Measurements from ENCODE around the gene CYP2U1.

CYP2U1 gene

GRCh38 chr4:107930821-107931774 is at the start of gene CYP2U1:
Gene CYP2U1, plus strand, starts transcription at chr4:107931549. Its CDS starts 95 bp downstream, at chr4:107931644.
- Histone ChIP-seq H3K9ac (peak within 1 kb of the TSS; percentile 79), H3K4me2 (peak within 1 kb of the TSS; percentile 99), H3K4me3 (peak within 1 kb of the TSS; percentile 83), H3K4me1 (peaks cover 18% of the 10 kb centered on the region), H3K27ac (peak within 1 kb of the TSS; percentile 69), H3K9me3 (no peaks in the 10 kb centered on the region), H4K20me1 (no peaks in the 10 kb centered on the region), H3K36me3 (no peaks in the 10 kb centered on the region), H3K27me3 (peaks cover 11% of the 10 kb centered on the region)
- no peak for TF ChIP-seq Cebpa-rat (IDR thresholded peaks at IDR 0.05)

- no peak overlapping the region for H3K4me2 ChIP-seq
- no peaks in the 10 kb centered on the region for H3K4me1 ChIP-seq
- no peak for TF ChIP-seq Cebpa-rat (IDR thresholded peaks at IDR 0.05)
- no peaks in the 10 kb centered on the region for H3K36me3 ChIP-seq
- H4K20me1 ChIP-seq: no peaks in the 10 kb centered on the region
- H3K9me3 ChIP-seq: peaks cover 45% of the 10 kb centered on the region
- H3K4me3 ChIP-seq: no peak overlapping the region
- H3K27ac ChIP-seq: no peak overlapping the region
- H3K27me3 ChIP-seq: no peaks in the 10 kb centered on the region
- no peak overlapping the region for H3K9ac ChIP-seq
These were observed 45.5 kb upstream of the CYP2U1 start for GRCh38 chr4:107885865-107886264.

DNA sequence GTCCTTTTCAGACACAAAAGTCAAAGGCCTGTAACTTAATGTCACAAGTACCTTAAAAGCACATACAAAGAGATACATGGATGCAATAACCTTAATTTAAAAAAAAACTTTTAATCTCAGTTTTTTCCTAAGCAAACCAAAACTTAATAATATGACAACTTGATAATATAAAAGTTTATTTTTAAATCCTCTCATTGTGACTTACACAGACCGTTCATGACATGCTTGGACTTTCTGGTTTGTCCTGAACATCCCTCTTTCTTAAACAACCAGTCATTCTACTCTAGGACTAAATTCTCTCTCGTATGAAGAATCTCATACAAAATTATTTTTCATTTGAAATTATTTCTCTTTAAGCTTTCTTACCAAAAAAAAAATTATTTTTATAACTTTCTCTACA is 43.1 kb upstream of the CYP2U1 start:
- no peaks in the 10 kb centered on the region for H3K36me3 ChIP-seq
- H3K9ac ChIP-seq: no peak overlapping the region
- TF ChIP-seq Cebpa-rat (IDR thresholded peaks at IDR 0.05): no peak
- H3K9me3 ChIP-seq: peaks cover 52% of the 10 kb centered on the region
- H3K4me2 ChIP-seq: no peak overlapping the region
- H3K4me1 ChIP-seq: no peaks in the 10 kb centered on the region
- H3K4me3 ChIP-seq: no peak overlapping the region
- H4K20me1 ChIP-seq: no peaks in the 10 kb centered on the region
- H3K27ac ChIP-seq: no peak overlapping the region
- no peaks in the 10 kb centered on the region for H3K27me3 ChIP-seq

- H3K4me1 ChIP-seq: no peaks in the 10 kb centered on the region
- no peak overlapping the region for H3K4me2 ChIP-seq
- H3K27me3 ChIP-seq: no peaks in the 10 kb centered on the region
- H3K36me3 ChIP-seq: no peaks in the 10 kb centered on the region
- no peaks in the 10 kb centered on the region for H4K20me1 ChIP-seq
- peaks cover 52% of the 10 kb centered on the region for H3K9me3 ChIP-seq
- H3K9ac ChIP-seq: no peak overlapping the region
- no peak for TF ChIP-seq Cebpa-rat (IDR thresholded peaks at IDR 0.05)
- H3K4me3 ChIP-seq: no peak overlapping the region
- H3K27ac ChIP-seq: no peak overlapping the region
These were observed 40.6 kb upstream of the CYP2U1 start for GRCh38 chr4:107890779-107891178.

- Histone ChIP-seq H4K20me1 (no peaks in the 10 kb centered on the region), H3K4me2 (no peak overlapping the region), H3K36me3 (no peaks in the 10 kb centered on the region), H3K27ac (no peak overlapping the region), H3K4me1 (no peaks in the 10 kb centered on the region), H3K9me3 (peaks cover 48% of the 10 kb centered on the region), H3K4me3 (no peak overlapping the region), H3K27me3 (no peaks in the 10 kb centered on the region), H3K9ac (no peak overlapping the region)
- no peak for TF ChIP-seq Cebpa-rat (IDR thresholded peaks at IDR 0.05)
These were observed 40.0 kb upstream of the CYP2U1 start for GRCh38 chr4:107891299-107891698.

- H3K36me3 ChIP-seq: no peaks in the 10 kb centered on the region
- no peaks in the 10 kb centered on the region for H3K4me1 ChIP-seq
- H3K27me3 ChIP-seq: no peaks in the 10 kb centered on the region
- H4K20me1 ChIP-seq: no peaks in the 10 kb centered on the region
- H3K9ac ChIP-seq: no peak overlapping the region
- H3K27ac ChIP-seq: no peak overlapping the region
- no peak overlapping the region for H3K4me2 ChIP-seq
- H3K9me3 ChIP-seq: peaks cover 28% of the 10 kb centered on the region
- TF ChIP-seq Cebpa-rat (IDR thresholded peaks at IDR 0.05): no peak
- no peak overlapping the region for H3K4me3 ChIP-seq
These were observed 37.9 kb upstream of the CYP2U1 start for GRCh38 chr4:107893171-107894137.

DNA sequence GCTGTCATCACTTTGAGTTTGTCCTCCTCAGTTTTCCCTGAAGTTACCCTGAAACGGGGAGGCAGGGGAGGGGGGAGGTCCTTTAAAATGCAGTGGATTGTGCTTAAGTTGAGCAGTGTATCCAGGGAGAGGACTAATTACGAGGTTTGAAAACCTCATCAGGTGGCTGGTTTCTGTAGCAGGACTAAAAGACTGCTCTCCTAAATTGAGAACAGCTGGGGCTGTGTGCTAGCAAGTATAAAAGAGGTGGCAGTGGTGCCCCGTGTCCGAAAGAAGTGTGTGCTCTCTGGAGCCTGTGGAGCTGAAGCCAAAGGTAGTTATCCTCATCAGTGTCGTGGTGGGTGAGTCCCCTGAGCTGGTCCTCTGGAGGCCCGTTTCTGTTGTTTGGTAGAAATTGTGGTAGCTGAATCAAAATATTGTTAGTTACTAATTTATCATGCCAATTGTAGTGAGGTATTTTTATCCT is 37.2 kb upstream of the CYP2U1 start:
- no peak for TF ChIP-seq Cebpa-rat (IDR thresholded peaks at IDR 0.05)
- H4K20me1 ChIP-seq: no peaks in the 10 kb centered on the region
- no peak overlapping the region for H3K4me2 ChIP-seq
- H3K27me3 ChIP-seq: no peaks in the 10 kb centered on the region
- peaks cover 23% of the 10 kb centered on the region for H3K9me3 ChIP-seq
- no peak overlapping the region for H3K9ac ChIP-seq
- H3K4me1 ChIP-seq: no peaks in the 10 kb centered on the region
- no peak overlapping the region for H3K27ac ChIP-seq
- no peak overlapping the region for H3K4me3 ChIP-seq
- no peaks in the 10 kb centered on the region for H3K36me3 ChIP-seq

- Histone ChIP-seq H3K27ac (no peak overlapping the region), H3K9me3 (peaks cover 4% of the 10 kb centered on the region; the same call in 1 of the 2 replicates), H3K27me3 (no peaks in the 10 kb centered on the region), H3K4me1 (no peaks in the 10 kb centered on the region), H3K4me3 (no peak overlapping the region), H3K36me3 (no peaks in the 10 kb centered on the region), H4K20me1 (no peaks in the 10 kb centered on the region), H3K9ac (no peak overlapping the region), H3K4me2 (no peak overlapping the region)
- TF ChIP-seq Cebpa-rat (IDR thresholded peaks at IDR 0.05): no peak
These were observed 35.1 kb upstream of the CYP2U1 start for GRCh38 chr4:107896158-107896645.

DNA sequence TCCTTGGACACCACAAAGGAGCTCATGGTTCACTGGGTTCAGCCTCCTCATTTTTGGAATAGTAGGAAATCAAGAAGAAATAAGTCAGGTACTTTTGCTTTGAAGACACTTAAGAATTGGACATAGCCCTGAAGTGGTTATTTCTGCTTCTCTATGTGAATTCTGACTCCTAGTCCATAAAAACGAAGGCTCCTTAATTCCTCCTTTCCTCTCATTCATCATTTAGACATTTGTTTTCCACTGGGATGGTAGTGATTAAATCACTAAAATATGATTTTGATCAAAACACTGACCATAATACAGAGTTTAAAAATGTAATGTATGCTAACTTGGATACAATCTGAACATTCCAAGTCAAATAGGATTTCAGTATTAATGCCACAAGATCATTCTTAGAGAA is 34.7 kb upstream of the CYP2U1 start:
- Histone ChIP-seq H3K9me3 (no peaks in the 10 kb centered on the region; the same call in 1 of the 2 replicates), H3K27ac (no peak overlapping the region), H3K4me2 (no peak overlapping the region), H3K27me3 (no peaks in the 10 kb centered on the region), H3K4me3 (no peak overlapping the region), H3K9ac (no peak overlapping the region), H3K36me3 (no peaks in the 10 kb centered on the region), H3K4me1 (no peaks in the 10 kb centered on the region), H4K20me1 (no peaks in the 10 kb centered on the region)
- no peak for TF ChIP-seq Cebpa-rat (IDR thresholded peaks at IDR 0.05)

All from BLaER1 (cell line).